ELR (cell line): ENCODE measurements around the gene COBLL1.

ENCODE experiments used
- DNase-seq: peaks from one replicate; pipeline ENCODE4 v3.0.0-alpha.2; 2015; ENCODE audit warnings: low read depth

The COBLL1 gene

DNA sequence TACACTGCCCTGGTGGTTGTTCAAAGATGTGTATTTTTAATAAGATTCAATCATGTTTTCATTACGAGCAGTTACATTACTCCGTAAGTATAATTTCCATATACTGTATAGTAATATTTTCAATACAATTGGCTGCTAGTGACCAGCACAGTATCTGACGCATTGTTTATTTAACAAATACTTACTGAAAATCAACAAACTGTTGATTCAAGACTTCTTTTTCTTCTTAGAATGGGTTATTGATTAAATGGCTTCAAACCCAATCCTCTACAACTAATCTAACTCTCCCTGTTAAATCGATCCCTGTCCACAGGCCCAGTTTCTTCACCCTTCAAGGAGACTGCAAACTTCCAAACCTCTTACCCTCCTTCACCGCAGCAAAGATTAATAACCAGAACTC, 18.5 kb downstream of the COBLL1 start:
- DNase-seq, result no peak

DNA sequence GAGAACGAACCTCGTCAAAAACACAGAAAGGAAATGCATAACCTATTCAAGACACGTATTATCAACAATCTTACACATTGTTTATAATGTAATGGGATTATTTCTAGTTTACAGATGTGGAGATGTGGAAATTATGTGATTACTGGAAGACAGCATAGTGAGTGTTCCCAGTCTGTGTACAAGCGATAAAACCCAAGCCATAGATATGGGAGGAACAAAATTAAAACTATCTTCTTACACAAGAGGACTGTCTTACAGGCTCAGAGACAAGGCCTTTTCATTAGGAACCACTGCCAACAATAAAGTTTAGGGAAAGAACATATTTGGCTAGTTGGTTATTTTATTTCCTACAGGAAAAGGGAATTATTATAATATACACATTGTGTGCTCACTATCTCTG, 20.3 kb downstream of the COBLL1 start:
- no peak for DNase-seq

DNA sequence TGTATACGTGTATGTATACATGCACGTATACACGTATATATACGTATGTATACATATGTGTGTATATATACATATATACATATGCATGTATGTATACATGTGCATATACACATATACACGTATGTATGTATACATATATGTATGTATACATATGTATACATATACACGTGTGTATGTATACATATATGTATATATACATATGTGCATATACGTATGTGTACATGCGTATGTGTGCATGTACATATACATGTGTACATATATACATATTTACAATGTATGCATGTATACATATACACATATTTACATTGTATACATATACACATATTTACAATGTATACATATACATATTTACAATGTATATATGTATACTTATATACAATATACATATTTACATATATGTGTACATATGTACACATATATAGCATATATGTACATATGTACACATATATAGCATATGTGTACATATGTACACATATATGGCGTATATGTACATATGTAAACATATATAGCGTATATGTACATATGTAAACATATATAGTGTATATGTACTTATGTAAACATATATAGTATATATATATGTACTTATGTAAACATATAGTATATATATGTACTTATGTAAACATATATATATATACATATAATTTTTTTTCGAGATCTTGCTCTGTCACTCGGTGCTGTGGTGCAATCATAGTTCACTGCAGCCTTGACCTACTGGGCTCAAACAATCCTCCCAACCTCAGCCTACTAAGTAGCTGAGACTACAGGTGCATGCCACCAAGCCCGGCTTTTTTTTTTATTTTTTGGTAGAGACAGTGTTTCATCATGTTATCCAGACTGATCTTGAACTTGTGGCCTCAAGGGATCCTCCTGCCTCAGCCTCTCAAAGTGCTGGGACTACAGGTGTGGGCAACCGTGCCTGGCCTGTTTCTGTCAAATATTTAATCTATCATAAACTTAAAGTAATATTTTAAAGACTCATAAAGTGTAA, 23.2 kb downstream of the COBLL1 start:
- DNase-seq, result no peak

DNA sequence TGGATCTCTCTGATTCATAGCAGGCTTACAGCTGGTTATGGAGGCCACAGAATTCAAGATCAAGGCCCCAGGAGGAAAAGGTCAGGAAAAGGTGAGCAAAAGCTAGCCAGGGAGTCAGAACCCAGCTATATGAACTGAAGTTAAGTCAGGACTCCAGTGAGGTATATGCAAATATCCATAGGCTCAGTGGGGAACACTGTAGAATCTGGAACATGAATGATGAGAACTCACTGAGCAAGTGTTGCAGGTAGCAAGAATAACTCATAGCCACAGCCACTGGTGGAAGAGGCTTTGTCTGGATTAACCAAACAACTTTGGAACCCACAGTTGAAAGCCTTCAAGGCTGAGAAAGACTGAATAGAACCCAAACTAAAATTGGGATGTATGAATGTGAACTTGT, 24.7 kb downstream of the COBLL1 start:
- no peak for DNase-seq

DNA sequence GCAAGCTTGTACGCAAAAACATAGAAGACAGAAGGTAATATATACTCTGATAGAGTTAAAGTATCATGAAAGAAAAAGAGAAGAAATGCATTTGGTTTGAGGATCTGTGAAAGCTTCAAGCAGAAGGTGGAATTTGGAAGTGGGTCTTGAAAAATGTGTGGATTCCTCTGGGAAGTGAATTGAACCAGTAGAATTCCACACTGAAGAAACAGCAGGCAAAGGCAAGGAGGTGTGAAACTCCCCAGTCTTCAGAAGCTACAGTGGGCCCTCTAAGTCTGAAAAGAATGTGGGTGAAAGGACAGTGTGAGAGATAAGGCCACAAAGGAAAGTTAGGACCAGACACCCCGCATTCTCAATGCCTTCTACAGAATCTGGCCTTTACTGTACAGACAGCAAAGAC, 25.6 kb downstream of the COBLL1 start:
- DNase-seq, result no peak

DNA sequence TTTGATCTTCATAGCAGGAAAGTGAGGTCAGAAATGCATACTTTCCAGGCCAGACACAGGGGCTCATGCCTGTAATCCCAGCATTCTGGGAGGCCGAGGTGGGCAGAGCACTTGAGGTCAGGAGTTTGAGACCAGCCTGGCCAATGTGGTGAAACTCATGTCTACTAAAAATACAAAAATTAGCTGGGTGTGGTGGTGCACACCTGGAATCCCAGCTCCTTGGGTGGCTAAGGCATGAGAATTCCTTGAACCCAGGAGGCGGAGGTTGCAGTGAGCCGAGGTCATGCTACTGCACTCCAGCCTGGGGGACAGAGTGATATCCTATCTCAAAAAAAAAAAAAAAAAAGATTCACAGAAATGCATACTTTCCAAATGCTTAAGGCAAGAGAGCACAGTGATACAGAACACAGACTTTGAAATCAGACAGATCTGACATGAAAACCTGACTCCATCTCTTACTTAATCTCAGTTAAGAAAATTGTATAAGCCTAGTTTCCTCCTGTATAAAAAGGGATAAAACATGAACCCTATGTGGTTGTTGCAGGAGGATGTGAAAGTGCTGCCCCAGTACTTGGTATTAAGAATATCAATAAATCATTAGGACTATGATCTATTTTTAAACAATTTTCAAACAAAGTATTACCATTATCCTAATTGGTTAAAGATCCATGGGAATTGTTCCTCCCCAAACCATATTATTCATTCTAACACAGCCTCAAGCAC, 26.4 kb downstream of the COBLL1 start:
- DNase-seq, result no peak

DNA sequence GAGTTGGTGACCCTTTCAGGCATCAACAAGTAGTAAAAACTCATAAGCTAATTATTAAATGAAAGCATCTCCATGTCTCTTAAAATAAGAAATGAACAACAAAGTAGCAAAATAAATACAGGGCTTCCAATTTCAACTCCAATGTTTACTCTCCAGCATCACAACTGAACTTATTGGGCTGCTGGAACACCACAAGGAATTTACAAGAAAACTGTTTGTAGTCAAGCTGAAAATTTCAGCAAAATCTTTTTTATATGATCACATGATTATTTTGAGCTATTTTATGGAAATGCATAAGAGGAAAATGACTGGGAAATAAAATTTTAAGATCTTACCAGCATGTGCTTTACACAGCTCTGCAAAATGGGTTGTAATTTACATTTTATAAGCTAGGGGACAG, 28.1 kb downstream of the COBLL1 start:
- DNase-seq, result no peak

DNA sequence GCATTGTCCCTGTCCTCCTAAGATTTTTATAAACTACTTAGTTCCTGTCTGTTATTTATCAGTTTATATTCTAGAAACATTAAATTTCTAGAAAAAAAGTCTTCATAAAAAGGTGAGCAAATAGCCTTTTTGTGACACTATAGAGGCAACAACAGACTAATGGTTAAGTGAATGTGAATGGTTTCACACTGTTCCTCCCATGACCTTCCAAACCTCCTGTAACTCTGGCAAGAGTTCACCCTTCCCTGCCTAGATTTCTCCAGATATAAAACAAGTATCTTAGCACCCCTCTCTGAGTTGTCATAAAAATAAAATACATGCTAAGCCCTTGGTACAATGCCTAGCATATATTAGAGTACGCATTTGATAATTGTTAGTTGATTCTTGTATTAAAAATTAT, 29.2 kb downstream of the COBLL1 start:
- no peak for DNase-seq

DNA sequence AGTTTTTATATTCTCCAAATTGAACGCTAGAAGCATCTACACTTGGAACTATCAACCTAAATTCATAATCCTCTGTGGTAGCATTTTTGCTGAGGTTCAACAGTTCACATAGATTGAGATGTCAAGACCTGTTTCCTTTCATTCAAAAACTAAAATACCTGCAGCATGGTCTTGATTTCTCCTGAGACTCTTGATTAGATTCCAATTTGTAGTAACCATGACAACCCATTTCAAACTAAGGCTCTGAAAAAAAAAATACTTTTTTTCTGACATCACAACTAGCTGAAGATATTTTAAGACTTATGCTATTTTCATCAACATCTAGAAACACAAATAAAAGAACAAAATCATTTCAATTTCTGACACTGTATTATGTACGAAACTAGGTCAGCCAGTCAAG, 29.8 kb downstream of the COBLL1 start:
- no peak for DNase-seq

DNA sequence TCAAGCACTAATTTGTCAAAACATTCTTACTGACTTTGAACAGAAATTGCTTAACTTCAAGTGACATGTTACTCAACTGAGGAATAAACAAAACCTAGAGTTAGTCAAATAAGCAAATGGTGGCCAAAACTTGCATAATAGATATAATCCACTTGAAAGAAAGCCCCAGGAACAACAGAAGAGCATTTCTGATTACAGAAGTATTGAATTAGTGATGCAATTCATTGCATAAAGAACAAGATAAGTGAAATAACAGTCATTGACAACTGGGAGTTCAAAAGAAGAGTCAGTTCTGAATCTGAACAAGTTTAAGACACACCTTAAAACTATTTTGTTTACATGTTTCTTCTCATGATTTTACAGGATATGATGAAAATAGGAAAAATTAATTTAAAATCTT, 30.8 kb downstream of the COBLL1 start:
- DNase-seq, result no peak

DNA sequence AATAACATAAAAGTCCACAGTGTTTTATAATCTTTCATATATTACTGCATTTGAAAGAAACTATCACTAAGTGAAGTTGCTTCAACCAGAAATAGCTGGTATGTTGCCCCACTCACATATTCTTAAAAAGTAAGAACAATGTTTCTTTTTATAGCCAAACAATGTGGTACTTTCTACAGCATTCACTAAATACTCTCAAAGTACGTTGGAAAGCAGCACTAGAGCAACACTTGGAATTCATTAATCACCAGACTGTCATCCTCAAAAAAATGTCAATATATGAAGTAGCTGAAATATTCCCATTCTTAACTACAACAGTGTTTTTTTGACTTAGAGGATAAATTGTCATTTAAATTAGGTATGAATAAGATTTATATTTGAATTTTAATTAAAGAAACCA, 32.8 kb downstream of the COBLL1 start:
- DNase-seq, result no peak

DNA sequence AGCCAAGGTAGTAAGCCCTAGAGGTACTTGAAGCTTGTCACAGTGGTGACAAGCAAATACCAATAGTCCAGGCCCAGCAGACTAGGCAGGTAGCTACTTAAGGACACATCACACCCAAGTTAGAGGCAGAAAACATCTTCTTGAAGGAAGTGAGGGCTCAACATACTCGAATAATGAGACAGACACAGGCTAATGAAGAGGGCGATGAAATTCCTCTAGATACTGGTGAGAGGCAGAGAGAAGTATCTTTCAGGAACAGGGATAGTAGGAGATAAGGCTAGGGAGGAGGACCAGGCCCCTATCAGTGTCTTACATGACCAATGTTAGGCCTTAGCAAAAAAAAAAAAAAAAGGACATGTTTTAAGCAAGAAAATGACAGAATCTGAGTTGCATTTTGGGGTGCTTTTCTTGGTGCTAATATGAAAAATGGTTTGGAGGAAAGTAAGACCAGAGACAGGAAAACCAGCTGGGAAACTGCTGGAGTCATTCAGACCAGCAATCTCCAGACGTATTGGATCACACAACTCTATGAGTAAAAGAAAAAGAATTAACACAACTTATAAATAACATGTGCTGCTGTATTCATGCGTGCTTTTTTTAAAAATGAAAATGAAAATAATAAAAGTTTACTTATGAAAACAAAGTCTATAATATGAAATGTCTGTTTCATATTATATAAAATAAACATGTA, 37.7 kb downstream of the COBLL1 start:
- DNase-seq, result no peak

DNA sequence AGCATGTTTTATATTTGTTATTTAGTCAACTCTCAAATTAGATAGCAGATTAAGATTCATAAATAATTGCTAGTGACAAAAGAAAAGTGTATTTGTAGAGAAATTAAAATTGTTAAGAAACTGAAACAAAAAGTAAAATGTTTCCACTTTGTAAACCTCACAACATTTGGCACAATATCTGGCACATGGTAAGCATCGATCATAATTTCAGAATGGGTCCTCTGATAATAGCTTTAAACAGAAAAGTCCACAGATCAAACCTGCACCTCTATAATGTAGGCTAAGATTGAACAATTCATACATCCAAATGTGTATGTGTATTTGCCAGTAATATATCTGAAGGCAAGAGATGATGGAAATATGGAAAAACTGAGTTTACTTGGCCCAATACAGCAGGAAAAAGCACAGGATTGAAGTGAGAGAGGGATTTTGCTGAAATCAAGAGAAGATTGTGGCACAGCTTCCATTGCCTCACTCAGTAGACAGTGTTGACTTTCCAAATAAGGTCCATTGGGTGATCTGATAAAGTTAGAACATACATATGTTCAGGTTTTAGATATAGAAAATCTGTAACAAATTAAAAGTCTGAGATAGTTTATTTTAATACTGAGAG, 39.4 kb downstream of the COBLL1 start:
- no peak for DNase-seq

DNA sequence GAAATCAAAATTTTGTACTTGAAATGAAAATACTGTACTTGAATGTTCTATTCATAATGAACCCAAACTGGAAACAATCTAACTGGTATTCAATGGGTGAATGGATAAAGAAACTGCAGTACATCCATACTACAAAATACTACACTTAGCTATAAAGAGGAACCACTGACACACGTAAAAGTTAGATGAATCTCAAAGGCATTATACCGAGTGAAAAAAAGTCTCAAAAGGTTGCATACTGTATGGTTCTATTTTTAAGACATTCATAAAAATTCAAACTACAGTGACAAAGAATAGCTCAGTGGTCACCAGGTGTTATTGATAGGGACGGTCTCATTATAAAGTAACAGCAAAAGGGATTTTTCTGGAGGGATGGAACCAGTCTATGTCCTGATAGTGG, 41.1 kb downstream of the COBLL1 start:
- DNase-seq, result no peak

DNA sequence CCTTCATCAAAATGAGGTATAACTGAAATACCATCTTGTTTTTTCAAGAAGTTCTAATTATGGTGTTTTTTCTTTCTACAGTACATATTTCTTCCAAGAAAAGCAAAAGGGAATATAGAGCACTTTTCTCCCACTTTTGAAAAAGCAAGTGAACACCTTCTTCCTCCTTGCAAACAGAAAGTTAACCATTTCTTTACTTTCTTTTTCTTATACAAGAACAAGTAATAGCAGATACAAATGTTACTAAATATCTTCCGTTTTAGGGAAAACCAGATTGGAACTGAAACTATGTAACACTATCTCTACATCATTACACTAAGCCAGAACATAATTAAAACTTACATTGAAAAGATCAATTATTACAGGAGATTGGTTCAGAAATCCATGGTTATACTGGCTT, 44.0 kb downstream of the COBLL1 start:
- DNase-seq, result no peak

DNA sequence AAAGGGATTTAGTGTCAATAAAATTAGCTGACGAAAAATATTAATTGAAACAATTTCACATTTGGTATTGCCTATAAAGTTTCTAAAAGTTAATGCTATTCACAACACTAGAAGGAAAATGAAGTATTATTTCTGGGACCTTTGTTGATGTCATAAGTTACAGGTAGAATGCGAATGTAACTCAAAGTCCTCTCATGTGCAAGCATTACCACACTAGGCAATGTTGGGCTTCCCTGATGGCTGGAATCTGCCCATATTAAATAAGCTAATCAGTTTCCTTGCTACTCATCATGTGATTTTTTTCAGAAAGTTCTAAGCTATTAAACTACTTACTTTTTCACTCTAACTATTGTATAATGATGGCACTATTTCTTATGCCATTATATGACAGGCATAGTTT, 44.6 kb downstream of the COBLL1 start:
- no peak for DNase-seq

DNA sequence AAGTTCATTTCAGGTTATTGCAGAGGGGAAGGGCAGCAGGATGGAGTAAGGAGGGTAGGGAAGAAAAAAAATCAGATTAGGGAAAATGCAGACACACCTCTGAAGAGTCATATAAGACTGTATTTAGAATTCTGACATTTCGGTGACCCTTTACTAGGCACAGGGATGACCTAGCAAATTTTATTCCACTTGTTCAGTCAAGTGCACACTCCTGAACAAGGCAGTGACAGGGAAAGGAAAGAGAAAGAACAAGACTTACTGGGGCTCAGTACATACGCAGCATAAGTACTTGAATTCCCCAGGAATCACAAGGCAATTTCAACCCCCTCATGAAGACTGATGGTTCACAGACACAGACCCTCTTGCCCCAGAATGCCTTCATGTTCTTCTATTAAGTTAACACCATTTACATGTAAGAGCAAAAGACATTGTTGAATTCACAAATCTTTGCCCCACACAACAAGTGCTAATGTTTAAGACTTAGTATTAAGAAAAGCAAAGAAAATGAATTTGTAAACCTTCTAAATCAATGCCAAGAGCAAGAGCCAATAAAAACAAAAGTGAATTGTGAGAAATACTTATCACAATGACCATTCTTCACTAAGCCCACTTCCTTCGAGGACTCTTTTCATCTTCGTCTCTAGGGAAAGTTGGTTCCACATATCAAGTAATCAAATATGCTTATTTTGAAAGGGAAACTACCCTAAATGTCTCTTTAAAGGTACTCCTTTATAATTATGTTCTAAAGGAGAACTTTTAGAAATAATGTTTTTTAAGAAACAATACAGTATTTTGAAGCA, 47.0 kb downstream of the COBLL1 start:
- no peak for DNase-seq

DNA sequence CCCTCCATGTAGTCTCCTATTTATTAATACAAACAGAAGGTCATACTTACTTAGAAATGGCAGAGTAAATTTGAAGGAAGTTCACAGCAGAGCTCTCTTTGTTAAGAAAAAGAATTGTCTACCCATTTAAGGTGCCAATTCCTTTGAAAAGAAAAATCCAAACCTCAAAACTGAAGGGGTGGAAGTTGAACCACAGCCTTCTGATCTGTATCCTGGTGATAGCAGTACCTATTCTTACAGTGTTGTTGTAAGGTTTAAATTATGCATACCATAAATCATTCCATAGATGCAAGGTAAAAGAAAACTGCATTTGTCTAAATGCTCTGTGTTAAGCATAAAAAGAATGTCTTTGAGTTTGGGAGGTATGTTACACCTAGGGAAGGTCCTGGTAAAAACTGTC, 47.6 kb downstream of the COBLL1 start:
- DNase-seq, result no peak

DNA sequence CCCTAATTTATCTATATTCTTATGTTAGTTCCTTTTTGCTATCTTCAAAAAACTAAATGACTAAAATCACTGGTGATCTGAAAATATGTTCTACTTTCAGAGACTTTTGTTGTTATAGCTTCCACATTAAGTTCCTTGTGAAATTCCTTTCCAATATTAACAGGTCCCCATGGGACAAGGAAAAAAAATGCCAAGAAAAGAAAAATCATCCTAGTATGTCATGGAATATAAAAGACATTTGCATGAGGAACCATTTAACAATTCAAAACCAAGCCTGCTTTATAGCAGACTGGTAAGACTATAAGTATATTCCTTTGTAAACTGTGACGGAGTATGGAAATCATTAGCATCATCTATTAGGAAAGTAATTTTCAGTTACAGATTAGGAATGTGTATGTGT, 48.1 kb downstream of the COBLL1 start:
- no peak for DNase-seq

DNA sequence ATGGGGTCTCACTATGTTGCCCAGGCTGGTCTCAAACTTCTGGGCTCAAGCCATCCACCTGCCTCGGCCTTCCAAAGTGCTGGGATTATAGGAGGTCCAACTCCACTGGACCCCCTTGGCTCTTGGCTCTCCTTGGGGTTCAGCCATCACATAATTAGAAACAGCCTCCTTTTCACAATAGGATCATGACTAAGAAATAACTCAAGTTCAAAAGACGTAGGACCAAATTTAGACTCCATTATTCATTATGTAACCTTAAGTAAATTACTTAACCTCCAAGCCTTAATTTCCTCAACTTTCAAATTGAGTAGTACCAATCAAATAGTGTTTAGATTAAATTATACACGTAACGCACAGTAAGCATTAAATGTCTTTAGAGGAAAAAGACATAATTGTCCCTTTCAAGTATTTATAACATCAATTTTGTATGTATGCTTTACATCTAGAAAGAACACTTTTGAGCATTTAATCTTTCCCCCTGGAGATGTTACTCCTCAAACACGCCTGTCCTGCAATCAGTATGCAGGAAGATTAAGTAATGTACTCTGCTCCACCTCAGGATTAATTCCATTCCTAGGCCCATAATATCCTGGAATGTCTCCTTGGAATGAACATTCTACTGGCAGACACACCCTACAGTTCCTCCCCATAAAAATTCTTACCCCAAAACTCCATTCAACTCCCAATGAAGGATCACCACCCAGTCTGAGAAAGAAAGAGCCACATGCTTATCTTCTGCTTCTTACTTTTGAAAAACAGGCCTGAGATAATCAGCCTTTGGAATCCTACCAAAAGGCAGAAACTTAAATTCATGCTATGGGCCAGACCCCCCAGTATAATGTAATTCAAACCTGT, 49.1 kb downstream of the COBLL1 start:
- DNase-seq, result no peak

DNA sequence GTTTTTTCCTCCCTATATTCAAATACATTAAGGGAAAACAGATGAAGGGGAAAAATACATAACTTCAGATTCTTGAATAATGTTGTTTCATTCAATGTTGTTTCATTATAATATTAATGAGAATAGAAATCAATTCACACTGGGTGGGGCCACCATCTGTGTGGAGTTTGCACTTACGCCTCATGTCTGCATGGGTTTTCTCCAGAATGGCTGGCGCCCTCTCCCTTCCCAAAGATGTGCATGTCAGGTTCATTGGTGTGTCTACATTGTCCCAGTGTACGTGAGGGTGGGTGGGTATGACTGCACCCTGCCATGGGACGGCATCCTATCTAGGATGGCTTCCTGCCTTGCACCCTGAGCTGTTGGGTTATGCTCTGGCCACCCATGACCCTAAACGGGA, 51.7 kb downstream of the COBLL1 start:
- no peak for DNase-seq
